Duodenal mucosa (tissue), 2 donors: ENCODE data around the gene NR2F6.

Experiments
- H3K27ac ChIP-seq: one replicate; pipeline ENCODE4 v1.7.0; 2013; ENCODE audit warnings: low read depth, low read length
- H3K27me3 ChIP-seq, 2 donors: one replicate each; pipeline ENCODE4 v1.7.0; 2013; ENCODE audit warnings: low read length in 2 of 2, control low read depth in 1 of 2; ENCODE audit not compliant: insufficient read depth in 2 of 2, control insufficient read depth in 1 of 2
- H3K36me3 ChIP-seq, 2 donors: one replicate each; pipeline ENCODE4 v1.7.0; 2013; ENCODE audit warnings: low read length in 2 of 2, control low read depth in 1 of 2; ENCODE audit not compliant: insufficient read depth in 2 of 2, control insufficient read depth in 1 of 2
- H3K4me1 ChIP-seq, 2 donors: one replicate each; pipeline ENCODE4 v1.7.0; 2013; ENCODE audit warnings: low read length in 2 of 2, control low read depth in 1 of 2; ENCODE audit not compliant: insufficient read depth in 2 of 2, control insufficient read depth in 1 of 2
- H3K4me3 ChIP-seq, 2 donors: one replicate each; pipeline ENCODE4 v1.7.0; 2013; ENCODE audit warnings: low read length in 2 of 2, low read depth in 1 of 2
- H3K9ac ChIP-seq, 2 donors: one replicate each; pipeline ENCODE4 v1.7.0; 2013; ENCODE audit warnings: low read length in 2 of 2, low read depth in 1 of 2
- H3K9me3 ChIP-seq, 2 donors: one replicate each; pipeline ENCODE4 v1.7.0; 2013; ENCODE audit warnings: low read length in 2 of 2, control low read depth in 1 of 2; ENCODE audit not compliant: control insufficient read depth in 1 of 2

NR2F6 gene

GRCh38 chr19:17211547-17212446 is 33.9 kb downstream of the NR2F6 start:
- H3K9ac ChIP-seq = no peak overlapping the region
- peaks cover 12 to 14% of the 10 kb centered on the region in 2 donors for H3K4me1 ChIP-seq
- peaks cover 13 to 44% of the 10 kb centered on the region in 2 donors for H3K36me3 ChIP-seq
- H3K27me3 ChIP-seq = no peaks in the 10 kb centered on the region
- no peaks in the 10 kb centered on the region for H3K9me3 ChIP-seq
- no peak overlapping the region for H3K27ac ChIP-seq
- no peak overlapping the region for H3K4me3 ChIP-seq

DNA sequence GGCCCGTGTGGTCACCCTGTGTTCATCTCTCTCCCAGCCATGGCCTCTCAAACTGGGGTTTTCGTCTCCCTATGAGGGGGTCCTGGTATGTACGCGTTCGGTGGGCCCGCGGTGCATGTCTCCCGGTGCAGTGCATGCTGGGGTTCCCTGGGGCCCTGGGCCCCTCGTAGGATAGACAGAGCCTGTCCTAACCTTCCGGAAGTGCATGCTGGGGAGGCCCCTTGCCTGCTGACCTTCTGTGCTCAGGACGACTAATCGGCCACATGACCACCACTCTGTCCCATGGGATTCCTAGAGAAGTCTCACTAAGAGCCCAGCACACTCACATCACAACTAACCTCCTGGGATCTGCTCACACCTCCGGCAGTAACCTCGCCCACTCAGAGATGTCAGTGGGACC is 35.4 kb downstream of the NR2F6 start:
- H3K9me3 ChIP-seq = no peaks in the 10 kb centered on the region
- no peak overlapping the region for H3K4me3 ChIP-seq
- no peak overlapping the region for H3K27ac ChIP-seq
- no peaks in the 10 kb centered on the region for H3K27me3 ChIP-seq
- no peak overlapping the region for H3K9ac ChIP-seq
- peaks cover 6% of the 10 kb centered on the region in 2 donors for H3K4me1 ChIP-seq
- peaks cover 13 to 56% of the 10 kb centered on the region in 2 donors for H3K36me3 ChIP-seq

DNA sequence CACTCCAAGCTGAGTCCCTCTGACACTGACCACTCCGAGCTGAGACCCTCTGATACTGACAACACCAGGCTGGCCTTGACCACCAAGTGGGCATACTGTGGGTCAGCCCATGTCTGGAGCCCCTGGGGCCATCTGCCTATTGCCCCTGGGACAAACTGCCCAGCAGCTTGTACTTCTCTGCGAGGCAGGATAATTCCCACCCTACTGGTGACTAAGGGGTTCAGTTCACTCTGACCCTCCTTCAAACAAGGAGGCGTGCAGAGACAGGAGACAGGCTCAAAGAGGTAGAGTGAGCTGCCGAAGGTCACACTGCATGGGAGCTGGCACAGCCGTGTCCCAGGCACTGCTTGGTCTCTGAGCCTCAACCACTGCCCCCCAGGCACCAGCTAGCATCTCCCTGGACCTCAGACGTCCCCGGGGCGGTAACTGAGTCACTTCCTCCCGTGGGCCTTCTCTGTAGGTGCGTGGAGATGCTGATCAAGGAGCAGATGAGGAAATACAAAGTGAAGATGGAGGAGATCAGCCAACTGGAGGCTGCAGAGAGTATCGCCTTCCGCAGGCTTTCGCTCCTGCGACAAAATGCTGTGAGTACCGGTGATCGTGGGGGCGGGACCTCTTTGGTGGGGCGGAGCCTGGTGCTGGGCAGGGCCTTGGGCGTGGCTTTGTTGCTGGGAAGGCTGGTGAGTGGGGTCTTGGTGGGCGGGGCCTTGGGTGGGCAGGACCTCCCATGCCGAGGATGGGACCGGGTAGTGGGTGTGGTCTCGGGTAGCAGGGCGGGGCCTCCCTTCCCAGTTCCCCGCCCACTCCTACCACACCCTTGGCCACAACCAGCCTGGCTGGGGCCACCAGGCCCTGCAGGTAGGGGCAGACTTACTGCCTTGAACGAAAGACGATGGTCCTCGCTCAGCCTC is 36.3 kb downstream of the NR2F6 start:
- Histone ChIP-seq H3K9me3 (no peaks in the 10 kb centered on the region), H3K4me1 (peaks cover 0 to under 1% of the 10 kb centered on the region in 2 donors), H3K4me3 (no peak overlapping the region), H3K27ac (no peak overlapping the region), H3K27me3 (no peaks in the 10 kb centered on the region), H3K36me3 (peaks cover 13 to 59% of the 10 kb centered on the region in 2 donors), H3K9ac (no peak overlapping the region)

DNA sequence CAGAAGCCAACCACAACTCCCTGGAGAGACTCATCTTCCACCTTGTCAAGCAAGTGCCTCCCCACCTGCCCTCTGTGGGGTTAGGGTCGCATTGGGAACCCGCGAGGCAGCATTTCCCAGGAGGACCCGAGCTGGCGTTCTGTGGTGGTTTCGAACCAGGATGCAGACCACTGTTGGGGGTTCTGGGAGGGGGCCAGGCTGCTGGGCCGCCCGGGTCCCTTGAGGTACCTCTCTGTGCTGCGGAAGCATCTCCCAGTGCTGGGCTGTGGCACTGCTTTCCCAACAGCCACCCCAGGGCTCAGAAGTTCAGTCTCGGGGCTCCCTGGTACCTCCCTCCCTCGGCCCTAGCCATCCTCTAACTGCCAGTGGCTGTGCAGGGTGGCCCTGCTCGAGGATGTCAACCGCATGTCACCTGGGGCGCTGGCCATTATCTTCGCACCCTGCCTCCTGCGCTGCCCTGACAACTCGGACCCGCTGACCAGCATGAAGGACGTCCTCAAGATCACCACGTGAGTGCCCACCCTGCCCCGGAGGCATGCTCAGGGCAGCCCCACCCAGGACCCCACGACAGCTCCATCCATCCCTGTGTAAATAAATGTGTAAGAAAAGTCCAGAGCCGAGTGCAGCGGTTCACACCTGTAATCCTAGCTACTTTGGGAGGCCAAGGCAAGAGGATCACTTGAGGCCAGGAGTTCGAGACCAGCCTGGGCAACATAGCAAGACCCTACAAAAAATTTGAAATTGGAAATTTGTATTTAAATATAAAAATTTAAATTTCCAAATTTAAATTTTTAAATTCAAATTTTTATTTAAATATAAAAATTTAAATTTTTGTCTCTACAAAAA is 38.8 kb downstream of the NR2F6 start:
- Histone ChIP-seq H3K27me3 (no peaks in the 10 kb centered on the region), H3K4me1 (no peaks in the 10 kb centered on the region), H3K4me3 (no peak overlapping the region), H3K36me3 (peaks cover 22 to 60% of the 10 kb centered on the region in 2 donors), H3K9me3 (no peaks in the 10 kb centered on the region), H3K27ac (no peak overlapping the region), H3K9ac (no peak overlapping the region)

GRCh38 chr19:17205237-17206140 is 40.2 kb downstream of the NR2F6 start:
- no peak overlapping the region for H3K4me3 ChIP-seq
- H3K9me3 ChIP-seq = no peaks in the 10 kb centered on the region
- H3K4me1 ChIP-seq = no peaks in the 10 kb centered on the region
- no peaks in the 10 kb centered on the region for H3K27me3 ChIP-seq
- no peak overlapping the region for H3K27ac ChIP-seq
- H3K9ac ChIP-seq = no peak overlapping the region
- peaks cover 35 to 66% of the 10 kb centered on the region in 2 donors for H3K36me3 ChIP-seq

DNA sequence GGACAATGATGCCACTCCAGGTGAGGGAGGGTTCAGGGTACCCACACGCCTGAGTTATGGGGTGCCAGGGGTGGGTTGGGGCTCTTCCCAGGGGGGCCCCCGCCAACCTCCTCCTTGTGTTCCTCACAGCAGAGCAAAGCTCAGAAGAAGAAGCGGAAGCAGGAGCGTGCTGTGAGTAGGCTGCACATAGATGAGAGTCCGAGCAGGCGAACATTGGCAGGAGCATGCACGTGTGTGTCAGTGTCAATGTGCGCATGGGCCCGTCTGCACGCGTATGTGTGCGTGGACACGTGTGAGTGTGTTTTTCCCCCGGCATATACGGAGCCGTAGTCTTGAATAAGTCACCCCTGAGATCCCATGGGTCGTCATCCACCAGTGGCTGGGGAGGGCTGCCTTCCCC is 43.0 kb downstream of the NR2F6 start:
- H3K4me3 ChIP-seq = no peak overlapping the region
- no peaks in the 10 kb centered on the region for H3K4me1 ChIP-seq
- H3K27me3 ChIP-seq = no peaks in the 10 kb centered on the region
- H3K9me3 ChIP-seq = no peaks in the 10 kb centered on the region
- H3K27ac ChIP-seq = no peak overlapping the region
- H3K36me3 ChIP-seq = peaks cover 26 to 66% of the 10 kb centered on the region in 2 donors
- no peak overlapping the region for H3K9ac ChIP-seq

DNA sequence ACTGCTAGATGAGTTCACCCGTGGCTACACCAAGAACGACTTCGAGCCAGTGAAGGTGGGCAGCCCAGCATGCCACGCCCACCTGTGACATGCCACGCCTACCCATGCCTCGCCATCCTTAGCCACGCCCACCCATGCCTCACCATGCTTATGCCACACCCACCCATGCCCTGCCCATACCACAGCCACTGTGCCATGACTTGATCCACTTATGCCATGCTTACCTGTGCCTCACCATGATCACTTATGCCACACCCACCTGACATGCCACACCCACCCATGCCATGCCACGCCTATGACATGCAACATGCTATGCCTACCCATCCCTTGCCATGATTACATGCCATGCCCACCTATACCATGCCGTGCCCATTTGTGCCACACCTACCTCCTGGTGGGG is 43.5 kb downstream of the NR2F6 start:
- H3K36me3 ChIP-seq = peaks cover 26 to 70% of the 10 kb centered on the region in 2 donors

GRCh38 chr19:17200408-17201079 is 45.2 kb downstream of the NR2F6 start:
- Histone ChIP-seq H3K4me3 (no peak overlapping the region), H3K27me3 (no peaks in the 10 kb centered on the region), H3K36me3 (peaks cover 29 to 65% of the 10 kb centered on the region in 2 donors), H3K9ac (no peak overlapping the region), H3K27ac (no peak overlapping the region), H3K9me3 (no peaks in the 10 kb centered on the region), H3K4me1 (no peaks in the 10 kb centered on the region)

More for the DNA sequence above, 43.5 kb downstream of the NR2F6 start:
- H3K27me3 ChIP-seq = no peaks in the 10 kb centered on the region
- H3K9me3 ChIP-seq = no peaks in the 10 kb centered on the region
- no peaks in the 10 kb centered on the region for H3K4me1 ChIP-seq
- no peak overlapping the region for H3K27ac ChIP-seq
- no peak overlapping the region for H3K4me3 ChIP-seq
- no peak overlapping the region for H3K9ac ChIP-seq
